Pancreas (tissue), 10 donors: ENCODE data around the gene MID1IP1. TPM values are rescaled to one million over a fixed set of nuclear protein-coding genes. Genes with fewer than 3 reads are reported as not detected.

Experiments
- ATAC-seq, 4 donors: fragments of 200-7000 bp; cut with Tn5 transposase; one replicate each; pipeline versions ENCODE4 v1.8.0 to v1.9.1; 2020; ENCODE audit warnings: mild to moderate bottlenecking in 4 of 4, moderate library complexity in 4 of 4
- DNase-seq, 6 donors: peaks; one replicate each; pipeline ENCODE4 v3.0.0-alpha.2; 2020
- FAIRE-seq: peaks from 2 replicates; lab custom pipeline; 2012; peaks lifted over from hg19 to GRCh38; lab: Jason Lieb, UNC
- H3K27ac ChIP-seq, 4 donors: fragments of 200-600 bp; sonication (generic); 1 replicate in 3 of 4; 2 replicates in 1 of 4; pipeline versions ENCODE4 v1.5.0 to v1.8.0; 2020
- H3K27me3 ChIP-seq, 4 donors: fragments of 200-600 bp; one replicate each; pipeline ENCODE4 v1.8.0; 2021
- H3K36me3 ChIP-seq, 3 donors: fragments of 200-600 bp; sonication (generic) in 1 of 3; one replicate each; pipeline versions ENCODE4 v1.5.0 to v1.8.0; 2020 to 2021
- H3K4me1 ChIP-seq, 3 donors: fragments of 200-600 bp; one replicate each; pipeline ENCODE4 v1.8.0; 2021
- H3K4me3 ChIP-seq, 4 donors: fragments of 200-600 bp; sonication (generic) in 2 of 4; one replicate each; pipeline versions ENCODE4 v1.5.0 to v1.8.0; 2020 to 2021
- H3K9me3 ChIP-seq, 4 donors: fragments of 200-600 bp; one replicate each; pipeline ENCODE4 v1.8.0; 2021
- WGBS, 2 donors: extraction: QIAGEN DNeasy Blood & Tissue Kit; methylation state at CpG; one replicate each; pipeline ENCODE4 v1.1.7; 2013; 5-methylcytosine and 5-hydroxymethylcytosine counted together
- intact Hi-C, 3 donors: fragments of 100-400 bp; cut with DNase I; formaldehyde crosslinking; loops; one replicate each; pipeline versions ENCODE4 v1.11.1 to v1.14.2; 2022
- polyA plus RNA-seq, 2 donors: library from polyadenylated mRNA; stranded (reverse); fragments of 200-250 nt; gene quantifications; one replicate each; pipeline ENCODE4 v1.2.3, GENCODE V29; 2013
- total RNA-seq, 6 donors: library from RNA; stranded (reverse); fragmentation: NEBNext Ultra II Directional in 4 of 6; extraction: Animal tissue kit (Norgen Biotek cat#: 25700) in 4 of 6; gene quantifications; one replicate each; pipeline versions ENCODE4 v1.2.1 to v1.2.4, GENCODE V29; 2021 to 2023
- TF ChIP-seq, protein P1 (sequence below), 4 donors: fragments of 200-600 bp; sonication (generic) in 3 of 4; IDR thresholded peaks; one replicate each; pipeline versions ENCODE4 v1.5.0 to v1.8.0; 2021; ENCODE audit warnings: antibody characterized with exemption in 4 of 4
- donor health status: healthy with polysubstance abuse.
- donor health status: DM: no; HTN: no; CAD: no; lungs with moderate emphysema.
- donor health status: DM: no; HTN: no; CAD: no.
- donor health status: control.
- donor health status: control.
- donor health status: Bipolar disorder and iron deficiency.
- donor health status: DM: yes; HTN: yes; CAD: no.
- donor health status: DM: no; HTN: no; CAD: no.
- donor health status: DM: no; HTN: no; CAD: no.
- donor health status: DM: yes; HTN: yes; CAD: no.

Gene MID1IP1
- total and polyA plus RNA-seq, 8 donors = 28.4 to 123 (median 38.9) TPM

DNA sequence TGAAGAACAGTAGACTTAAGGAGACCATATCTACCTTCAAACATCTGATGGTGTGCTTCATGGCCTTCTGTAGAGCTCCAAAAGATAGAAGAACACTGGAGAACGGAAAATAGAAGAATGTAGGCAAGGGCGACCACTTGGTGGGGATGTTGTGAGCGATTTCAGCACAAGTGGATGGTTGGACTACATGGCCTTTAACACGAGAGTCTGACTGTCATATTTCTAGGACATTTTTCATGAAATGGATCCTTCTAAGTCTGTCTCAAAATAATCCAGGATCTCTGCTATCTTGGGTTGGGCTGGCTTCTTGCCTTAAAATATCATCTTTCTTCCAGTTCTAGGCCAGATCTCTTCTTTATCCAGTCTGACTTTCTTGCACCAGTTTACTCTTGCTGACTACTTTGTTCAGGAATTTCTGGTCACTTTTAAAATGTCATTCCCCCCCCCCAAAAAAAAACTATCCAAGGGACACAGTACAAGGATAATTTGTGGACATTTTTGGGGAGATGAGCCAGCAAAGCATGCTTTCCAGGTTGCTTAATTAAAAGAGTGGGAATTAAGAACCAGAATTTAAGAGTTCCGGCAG lies 1.2 kb upstream of the MID1IP1 start:
- Histone ChIP-seq H3K9me3 (no peaks in the 10 kb centered on the region), H3K4me1 (no peaks in the 10 kb centered on the region), H3K36me3 (no peaks in the 10 kb centered on the region), H3K27ac (no peak overlapping the region), H3K27me3 (peaks cover 0 to 7% (median 0%) of the 10 kb centered on the region in 4 donors), H3K4me3 (no peak overlapping the region)
- no peak for ATAC-seq
- 63 to 64% methylated on average over 5 of the region's 5 CpGs for WGBS, 2 donors
- DNase-seq = no peak
- intact Hi-C loops = no loop called here
- no peak for FAIRE-seq
- TF ChIP-seq, protein P1, sequence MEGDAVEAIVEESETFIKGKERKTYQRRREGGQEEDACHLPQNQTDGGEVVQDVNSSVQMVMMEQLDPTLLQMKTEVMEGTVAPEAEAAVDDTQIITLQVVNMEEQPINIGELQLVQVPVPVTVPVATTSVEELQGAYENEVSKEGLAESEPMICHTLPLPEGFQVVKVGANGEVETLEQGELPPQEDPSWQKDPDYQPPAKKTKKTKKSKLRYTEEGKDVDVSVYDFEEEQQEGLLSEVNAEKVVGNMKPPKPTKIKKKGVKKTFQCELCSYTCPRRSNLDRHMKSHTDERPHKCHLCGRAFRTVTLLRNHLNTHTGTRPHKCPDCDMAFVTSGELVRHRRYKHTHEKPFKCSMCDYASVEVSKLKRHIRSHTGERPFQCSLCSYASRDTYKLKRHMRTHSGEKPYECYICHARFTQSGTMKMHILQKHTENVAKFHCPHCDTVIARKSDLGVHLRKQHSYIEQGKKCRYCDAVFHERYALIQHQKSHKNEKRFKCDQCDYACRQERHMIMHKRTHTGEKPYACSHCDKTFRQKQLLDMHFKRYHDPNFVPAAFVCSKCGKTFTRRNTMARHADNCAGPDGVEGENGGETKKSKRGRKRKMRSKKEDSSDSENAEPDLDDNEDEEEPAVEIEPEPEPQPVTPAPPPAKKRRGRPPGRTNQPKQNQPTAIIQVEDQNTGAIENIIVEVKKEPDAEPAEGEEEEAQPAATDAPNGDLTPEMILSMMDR (IDR thresholded peaks at IDR 0.05) = no peak

DNA sequence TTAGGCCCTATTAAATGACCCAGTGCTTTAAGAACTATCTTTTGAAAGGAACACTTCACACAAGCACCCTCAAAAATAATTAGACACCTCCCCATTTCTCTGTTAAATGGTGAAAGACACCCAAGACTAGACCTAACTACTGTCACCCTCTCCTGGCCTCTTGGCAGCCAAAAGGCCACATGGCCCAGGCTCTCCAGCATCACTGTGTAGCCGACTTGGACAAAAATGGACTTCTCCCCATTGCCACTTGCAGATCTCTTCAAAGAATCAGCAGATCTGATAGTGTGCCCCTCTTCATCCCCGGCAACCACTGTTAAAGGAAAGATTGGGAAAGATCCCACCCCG lies 2.0 kb downstream of the MID1IP1 start:
- peaks cover 0 to 2% (median 0%) of the 10 kb centered on the region in 4 donors for H3K27me3 ChIP-seq
- H3K36me3 ChIP-seq = no peaks in the 10 kb centered on the region
- peak overlapping the region; percentile 65 to 87 (median 75) for H3K27ac ChIP-seq
- TF ChIP-seq, protein P1 (IDR thresholded peaks at IDR 0.05) = no peak
- ATAC-seq (peak in 1 of 4 donors; percentile 1), DNase-seq (no peak), FAIRE-seq (no peak)
- intact Hi-C loops = no loop called here
- H3K9me3 ChIP-seq = no peaks in the 10 kb centered on the region
- WGBS, 2 donors = 4 to 39% methylated on average over 3 of the region's 3 CpGs
- H3K4me3 ChIP-seq = peak overlapping the region in 3 of 4 donors; percentile 8 to 57 (median 52)
- H3K4me1 ChIP-seq = no peaks in the 10 kb centered on the region

DNA sequence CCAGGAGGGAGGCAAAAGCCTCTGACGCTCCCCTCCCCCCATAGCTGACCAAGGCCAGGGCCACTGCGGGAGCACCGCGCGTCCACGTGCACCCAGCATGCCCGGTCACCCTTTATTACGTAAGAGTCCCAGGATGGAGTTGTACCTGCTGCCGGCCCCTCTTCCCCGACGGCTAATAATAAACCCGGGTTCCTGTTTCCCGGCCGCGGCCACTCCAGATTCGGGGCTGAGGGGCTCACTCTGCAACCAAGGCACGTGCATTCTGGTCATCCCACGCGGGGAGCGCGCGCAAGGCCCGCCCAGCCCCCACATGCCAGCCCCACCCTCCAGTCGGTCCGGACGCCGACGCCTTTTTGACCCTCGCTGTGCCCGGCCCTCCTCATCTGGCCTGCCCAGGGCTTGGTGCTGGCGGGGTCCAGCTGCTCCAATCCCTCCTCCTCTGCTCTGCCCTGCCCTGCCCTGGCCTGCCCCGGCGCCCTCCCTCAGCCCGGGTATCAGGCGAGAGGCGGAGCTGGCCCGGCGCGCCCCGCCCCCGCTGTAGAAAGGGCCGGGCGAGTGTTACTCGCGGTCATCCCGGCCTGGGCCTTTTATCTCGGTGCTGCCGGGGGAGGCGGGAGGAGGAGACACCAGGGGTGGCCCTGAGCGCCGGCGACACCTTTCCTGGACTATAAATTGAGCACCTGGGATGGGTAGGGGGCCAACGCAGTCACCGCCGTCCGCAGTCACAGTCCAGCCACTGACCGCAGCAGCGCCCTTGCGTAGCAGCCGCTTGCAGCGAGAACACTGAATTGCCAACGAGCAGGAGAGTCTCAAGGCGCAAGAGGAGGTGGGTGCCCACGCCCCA lies 2.6 kb downstream of the MID1IP1 start:
- intact Hi-C loops = no loop called here
- peak; percentile 90 to 94 (median 91) for DNase-seq
- Histone ChIP-seq H3K27ac (peak overlapping the region; percentile 65 to 87 (median 75)), H3K27me3 (no peaks in the 10 kb centered on the region), H3K4me1 (no peaks in the 10 kb centered on the region), H3K36me3 (no peaks in the 10 kb centered on the region), H3K4me3 (peak overlapping the region; percentile 40 to 57 (median 50)), H3K9me3 (no peaks in the 10 kb centered on the region)
- 0 to 23% methylated on average over 62 to 64 of the region's 64 CpGs for WGBS, 2 donors
- TF ChIP-seq, protein P1 (IDR thresholded peaks at IDR 0.05) = no peak
- peak; percentile 66 to 84 (median 77) for ATAC-seq
- no peak for FAIRE-seq

DNA sequence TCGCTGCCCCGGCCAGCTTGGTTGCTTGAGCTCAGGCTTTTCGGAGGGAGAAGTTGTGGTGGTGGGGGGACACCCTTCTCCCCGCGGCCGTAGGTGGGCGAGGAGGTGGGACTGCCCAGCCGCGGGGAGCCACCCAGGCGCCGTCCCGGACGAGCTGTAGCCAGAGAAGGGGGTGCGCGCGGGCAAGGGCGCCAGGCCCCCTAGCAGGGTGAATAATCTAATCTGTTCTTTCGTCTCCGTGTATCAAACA lies 3.1 kb downstream of the MID1IP1 start:
- WGBS, 2 donors = 0 to 13% methylated on average over 14 to 19 of the region's 19 CpGs
- intact Hi-C loops = no loop called here
- Histone ChIP-seq H3K9me3 (no peaks in the 10 kb centered on the region), H3K36me3 (no peaks in the 10 kb centered on the region), H3K27me3 (no peaks in the 10 kb centered on the region), H3K4me1 (no peaks in the 10 kb centered on the region), H3K27ac (peak overlapping the region; percentile 65 to 87 (median 75)), H3K4me3 (peak overlapping the region; percentile 40 to 57 (median 50))
- FAIRE-seq (no peak), ATAC-seq (peak in 1 of 4 donors; percentile 0), DNase-seq (no peak)
- TF ChIP-seq, protein P1 (IDR thresholded peaks at IDR 0.05) = no peak
